Endothelial cell of umbilical vein (primary cell): Measurements from ENCODE around the gene PROSER1.

ENCODE experiments used
- CTCF ChIP-seq, 2 donors: IDR thresholded peaks; 1 replicate in 1 of 2; 2 replicates in 1 of 2; pipeline ENCODE4 v1.5.1; 2011; ENCODE audit warnings: low read length in 2 of 2, mild to moderate bottlenecking in 2 of 2, moderate library complexity in 2 of 2, control low read depth in 1 of 2, inconsistent platforms in 1 of 2, low read depth in 1 of 2; ENCODE audit not compliant: insufficient read depth in 1 of 2; ENCODE audit errors: extremely low read depth in 1 of 2
- EZH2 ChIP-seq: IDR thresholded peaks from 2 replicates; pipeline ENCODE4 v1.6.1; 2012; ENCODE audit warnings: borderline replicate concordance, low read depth, mild to moderate bottlenecking, moderate library complexity, low read length, inconsistent platforms; ENCODE audit not compliant: severe bottlenecking
- POLR2A ChIP-seq: IDR thresholded peaks from 2 replicates; pipeline ENCODE4 v1.6.1; 2012; ENCODE audit warnings: low read depth, mild to moderate bottlenecking, control low read depth, low read length
- POLR2AphosphoS5 ChIP-seq: IDR thresholded peaks from 2 replicates; pipeline ENCODE4 v1.6.1; 2012; ENCODE audit warnings: low read depth, mild to moderate bottlenecking, control low read depth, low read length, moderate library complexity; ENCODE audit not compliant: insufficient read depth

- TF ChIP-seq CTCF (IDR thresholded peaks at IDR 0.05; ENCODE audit: extremely low read depth in 1 of 2, insufficient read depth in 1 of 2, low read depth in 1 of 2, low read length in 2 of 2) = no peak
- no peak for TF ChIP-seq POLR2A
- no peak for TF ChIP-seq EZH2
- TF ChIP-seq POLR2AphosphoS5 = no peak
Measured at GRCh38 chr13:39039041-39039440, 1.2 kb upstream of the PROSER1 start.
